Measurements from ENCODE around the gene RPH3AL.

DNA sequence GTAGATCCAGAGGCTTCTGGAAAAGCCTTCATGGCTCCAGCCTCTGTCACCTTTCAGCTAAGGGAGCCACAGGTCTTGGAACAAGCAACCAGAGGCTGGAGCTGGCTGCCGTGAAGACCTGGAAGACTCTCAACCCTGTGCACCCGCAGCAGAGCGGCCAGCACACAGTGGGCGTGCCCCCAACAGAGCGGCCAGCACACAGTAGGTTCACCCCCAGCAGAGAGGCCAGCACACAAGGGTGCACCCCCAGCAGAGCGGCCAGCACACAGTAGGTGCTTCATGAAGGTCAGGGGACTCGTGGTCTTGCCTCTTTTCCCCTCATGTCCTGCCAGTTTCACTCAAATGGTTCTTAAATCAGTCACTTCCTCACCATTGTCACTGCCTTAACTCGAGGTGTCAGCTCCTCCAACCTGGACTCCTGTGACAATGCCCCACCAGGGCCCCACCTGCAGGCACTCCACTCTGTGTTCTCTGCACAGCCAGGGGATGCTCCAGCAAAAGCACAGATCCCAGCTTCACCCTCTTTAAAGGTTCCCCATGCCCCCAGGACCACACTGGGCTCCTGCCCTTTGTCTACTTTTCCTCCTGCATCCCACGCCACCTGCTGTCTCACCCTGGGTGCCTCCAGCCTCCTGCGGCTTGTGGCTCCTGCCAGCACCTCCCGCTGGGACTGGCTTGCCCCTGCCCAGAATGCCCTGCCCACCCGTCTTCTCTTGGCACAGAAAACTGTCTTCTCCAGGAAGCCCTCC is 128.7 kb downstream of the RPH3AL start:
- TF ChIP-seq ZNF70 (CRISPR knock-in tag; IDR thresholded peaks at IDR 0.05) (no peak), ARNTL (CRISPR knock-in tag; IDR thresholded peaks at IDR 0.05; ENCODE audit: borderline replicate concordance, low read depth) (no peak), ZFP3 (CRISPR knock-in tag; IDR thresholded peaks at IDR 0.05) (no peak), PPARA (CRISPR knock-in tag; IDR thresholded peaks at IDR 0.05; ENCODE audit: borderline replicate concordance) (no peak), OSR1 (CRISPR knock-in tag; IDR thresholded peaks at IDR 0.05) (no peak), ZFP30 (CRISPR knock-in tag; IDR thresholded peaks at IDR 0.05) (no peak), RARB (CRISPR knock-in tag; IDR thresholded peaks at IDR 0.05) (no peak)
- TF ChIP-seq, protein P1, sequence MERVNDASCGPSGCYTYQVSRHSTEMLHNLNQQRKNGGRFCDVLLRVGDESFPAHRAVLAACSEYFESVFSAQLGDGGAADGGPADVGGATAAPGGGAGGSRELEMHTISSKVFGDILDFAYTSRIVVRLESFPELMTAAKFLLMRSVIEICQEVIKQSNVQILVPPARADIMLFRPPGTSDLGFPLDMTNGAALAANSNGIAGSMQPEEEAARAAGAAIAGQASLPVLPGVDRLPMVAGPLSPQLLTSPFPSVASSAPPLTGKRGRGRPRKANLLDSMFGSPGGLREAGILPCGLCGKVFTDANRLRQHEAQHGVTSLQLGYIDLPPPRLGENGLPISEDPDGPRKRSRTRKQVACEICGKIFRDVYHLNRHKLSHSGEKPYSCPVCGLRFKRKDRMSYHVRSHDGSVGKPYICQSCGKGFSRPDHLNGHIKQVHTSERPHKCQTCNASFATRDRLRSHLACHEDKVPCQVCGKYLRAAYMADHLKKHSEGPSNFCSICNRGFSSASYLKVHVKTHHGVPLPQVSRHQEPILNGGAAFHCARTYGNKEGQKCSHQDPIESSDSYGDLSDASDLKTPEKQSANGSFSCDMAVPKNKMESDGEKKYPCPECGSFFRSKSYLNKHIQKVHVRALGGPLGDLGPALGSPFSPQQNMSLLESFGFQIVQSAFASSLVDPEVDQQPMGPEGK (CRISPR knock-in tag; IDR thresholded peaks at IDR 0.05; ENCODE audit: borderline replicate concordance), result no peak
- TF ChIP-seq, protein P2, sequence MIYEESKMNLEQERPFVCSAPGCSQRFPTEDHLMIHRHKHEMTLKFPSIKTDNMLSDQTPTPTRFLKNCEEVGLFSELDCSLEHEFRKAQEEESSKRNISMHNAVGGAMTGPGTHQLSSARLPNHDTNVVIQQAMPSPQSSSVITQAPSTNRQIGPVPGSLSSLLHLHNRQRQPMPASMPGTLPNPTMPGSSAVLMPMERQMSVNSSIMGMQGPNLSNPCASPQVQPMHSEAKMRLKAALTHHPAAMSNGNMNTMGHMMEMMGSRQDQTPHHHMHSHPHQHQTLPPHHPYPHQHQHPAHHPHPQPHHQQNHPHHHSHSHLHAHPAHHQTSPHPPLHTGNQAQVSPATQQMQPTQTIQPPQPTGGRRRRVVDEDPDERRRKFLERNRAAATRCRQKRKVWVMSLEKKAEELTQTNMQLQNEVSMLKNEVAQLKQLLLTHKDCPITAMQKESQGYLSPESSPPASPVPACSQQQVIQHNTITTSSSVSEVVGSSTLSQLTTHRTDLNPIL (CRISPR knock-in tag; IDR thresholded peaks at IDR 0.05; ENCODE audit: low read depth), result no peak
